Suprapubic skin (tissue), 4 donors: ENCODE measurements around the gene THSD7B.

Source experiments
- CTCF ChIP-seq, 2 donors: fragments of 200-600 bp in 1 of 2; fragments of 450-650 bp in 1 of 2; sonication (generic) in 1 of 2; IDR thresholded peaks; one replicate each; pipeline ENCODE4 v1.5.1; 2016 to 2019; ENCODE audit warnings: antibody characterized with exemption in 2 of 2, mild to moderate bottlenecking in 1 of 2, moderate library complexity in 1 of 2
- EP300 ChIP-seq: sonication (generic); formaldehyde crosslinking; IDR thresholded peaks from one replicate; pipeline ENCODE4 v1.6.1; 2017; ENCODE audit warnings: antibody characterized with exemption
- POLR2A ChIP-seq, 2 donors: fragments of 450-650 bp; IDR thresholded peaks; one replicate each; pipeline ENCODE4 v1.6.1; 2017; ENCODE audit warnings: antibody characterized with exemption in 2 of 2, mild to moderate bottlenecking in 2 of 2, moderate library complexity in 2 of 2
- POLR2AphosphoS5 ChIP-seq, 3 donors: sonication (generic); formaldehyde crosslinking; IDR thresholded peaks; one replicate each; pipeline ENCODE4 v1.6.1; 2017; ENCODE audit warnings: antibody characterized with exemption in 3 of 3

DNA sequence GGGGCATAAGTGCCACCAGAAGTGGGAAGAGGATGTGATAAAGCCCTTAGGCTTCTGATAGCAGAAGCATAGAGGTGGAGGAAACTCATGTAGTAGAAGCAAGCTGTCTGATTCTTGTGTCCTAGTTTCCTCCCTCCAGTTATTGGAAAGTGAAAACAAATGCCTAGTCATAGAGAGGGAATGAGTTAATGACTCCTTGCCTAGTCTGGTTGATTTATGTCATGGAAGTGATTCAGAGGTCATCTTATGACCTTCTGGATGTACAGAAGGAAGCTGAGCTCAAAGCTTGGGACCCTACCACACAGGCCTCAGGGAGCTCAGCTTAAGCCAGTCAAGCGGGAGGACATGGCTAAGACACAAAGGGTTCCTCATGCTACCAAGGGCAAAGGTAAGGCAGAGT, 232.2 kb downstream of the THSD7B start:
- TF ChIP-seq CTCF (IDR thresholded peaks at IDR 0.05) (no peak), EP300 (no peak), POLR2A (IDR thresholded peaks at IDR 0.05) (no peak), POLR2AphosphoS5 (IDR thresholded peaks at IDR 0.05) (no peak)
